GM21381 (cell line): ENCODE results near the gene WEE2.
"Not testable (repeated sequence)": the region's sequence is repeated elsewhere in the genome, so short reads cannot be mapped to it uniquely, and the experiment has no call there.

ENCODE experiments used
- ATAC-seq: cut with Tn5 transposase; IDR thresholded peaks from one replicate; pipeline ENCODE4 v1.9.1; 2021; ENCODE audit warnings: mild to moderate bottlenecking, moderate library complexity; ENCODE audit not compliant: unreplicated experiment

Gene WEE2

GRCh38 chr7:141689072-141689825, 18.9 kb upstream of the WEE2 start:
- ATAC-seq = not testable (repeated sequence)

DNA sequence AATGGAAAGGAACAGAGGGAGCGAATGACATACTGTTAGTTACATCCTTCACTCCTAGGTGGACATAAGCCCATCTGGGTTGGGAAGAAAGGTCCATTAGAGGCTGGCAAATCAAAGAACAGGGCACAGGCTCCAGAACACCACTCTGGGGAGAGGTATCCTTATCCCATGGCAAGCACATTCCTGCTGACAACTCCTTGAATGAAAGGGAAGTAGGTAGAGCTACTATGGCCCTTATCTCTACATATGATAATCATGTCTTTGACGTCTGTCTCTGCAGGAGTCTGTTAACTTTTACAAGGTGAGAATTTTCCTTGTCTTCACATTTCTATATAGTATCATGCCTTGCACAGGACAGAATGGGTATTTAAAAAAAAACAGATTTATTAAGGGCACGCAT, 16.6 kb upstream of the WEE2 start:
- ATAC-seq = no peak

DNA sequence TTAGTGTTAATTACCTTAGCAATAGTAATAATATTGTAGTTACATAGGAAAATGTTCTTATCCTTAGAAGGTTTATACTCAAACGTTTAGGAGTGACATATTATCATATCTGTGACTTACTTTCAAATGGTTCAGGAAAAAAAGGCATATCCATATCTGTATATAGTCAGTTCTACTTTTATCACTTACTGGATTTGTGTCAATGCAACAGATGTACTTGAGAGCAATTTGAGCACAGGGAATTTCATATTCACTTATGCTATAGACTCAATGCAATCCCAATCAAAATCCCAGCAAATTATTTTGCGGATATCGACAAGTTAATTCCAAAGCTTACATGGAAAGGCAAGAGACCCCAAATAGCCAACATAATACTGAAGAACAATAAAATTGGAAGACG, 16.2 kb upstream of the WEE2 start:
- ATAC-seq = no peak

DNA sequence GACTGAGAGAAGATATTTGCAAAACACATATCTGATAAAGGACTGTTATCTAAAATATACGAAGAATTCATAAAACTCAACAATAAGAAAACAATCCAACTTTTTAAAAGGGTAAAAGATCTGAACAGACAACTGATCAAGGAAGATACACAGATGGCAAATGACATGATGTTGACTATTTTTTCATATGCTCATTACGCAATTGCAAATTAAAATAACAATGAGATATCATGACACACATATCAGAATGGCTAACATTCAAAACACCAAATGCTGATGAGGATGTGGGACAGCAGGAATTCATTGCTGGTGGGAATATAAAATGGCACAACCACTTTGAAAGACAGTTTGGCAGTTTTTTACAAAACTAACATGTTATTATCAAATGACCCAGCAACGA, 15.1 kb upstream of the WEE2 start:
- no peak for ATAC-seq

GRCh38 chr7:141695803-141696289, 12.3 kb upstream of the WEE2 start:
- ATAC-seq = no peak

GRCh38 chr7:141696348-141696747, 11.8 kb upstream of the WEE2 start:
- ATAC-seq = no peak

DNA sequence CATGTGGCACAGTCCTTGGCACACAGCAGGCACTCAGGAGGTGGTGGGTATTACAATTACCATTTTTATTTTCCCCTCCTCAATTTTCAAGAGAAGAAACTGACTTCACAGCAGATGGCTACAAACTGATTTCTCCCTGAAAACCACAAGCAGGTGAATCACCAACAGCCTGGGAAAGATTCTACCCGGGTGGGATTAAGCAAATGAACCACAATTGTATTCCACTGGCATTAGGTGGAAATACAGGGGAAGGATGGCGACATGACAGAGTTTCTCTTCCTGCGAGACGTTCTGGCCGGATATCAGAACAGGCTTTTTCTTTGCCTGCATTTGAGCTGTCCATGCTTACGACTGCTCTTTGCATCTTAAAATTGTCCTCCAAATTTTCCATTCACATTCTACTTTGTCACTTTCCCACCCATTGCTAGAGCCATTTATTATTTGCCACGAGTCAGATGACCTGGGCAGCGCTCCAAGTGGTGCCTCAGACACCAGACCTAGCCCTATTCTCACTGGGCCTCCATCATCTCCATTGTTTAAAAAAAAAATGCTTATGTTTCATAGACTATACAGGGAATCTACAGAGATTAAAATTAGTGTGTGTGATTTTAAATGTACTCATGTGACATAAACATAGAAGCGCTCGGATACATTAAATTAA, 10.8 kb upstream of the WEE2 start:
- no peak for ATAC-seq

DNA sequence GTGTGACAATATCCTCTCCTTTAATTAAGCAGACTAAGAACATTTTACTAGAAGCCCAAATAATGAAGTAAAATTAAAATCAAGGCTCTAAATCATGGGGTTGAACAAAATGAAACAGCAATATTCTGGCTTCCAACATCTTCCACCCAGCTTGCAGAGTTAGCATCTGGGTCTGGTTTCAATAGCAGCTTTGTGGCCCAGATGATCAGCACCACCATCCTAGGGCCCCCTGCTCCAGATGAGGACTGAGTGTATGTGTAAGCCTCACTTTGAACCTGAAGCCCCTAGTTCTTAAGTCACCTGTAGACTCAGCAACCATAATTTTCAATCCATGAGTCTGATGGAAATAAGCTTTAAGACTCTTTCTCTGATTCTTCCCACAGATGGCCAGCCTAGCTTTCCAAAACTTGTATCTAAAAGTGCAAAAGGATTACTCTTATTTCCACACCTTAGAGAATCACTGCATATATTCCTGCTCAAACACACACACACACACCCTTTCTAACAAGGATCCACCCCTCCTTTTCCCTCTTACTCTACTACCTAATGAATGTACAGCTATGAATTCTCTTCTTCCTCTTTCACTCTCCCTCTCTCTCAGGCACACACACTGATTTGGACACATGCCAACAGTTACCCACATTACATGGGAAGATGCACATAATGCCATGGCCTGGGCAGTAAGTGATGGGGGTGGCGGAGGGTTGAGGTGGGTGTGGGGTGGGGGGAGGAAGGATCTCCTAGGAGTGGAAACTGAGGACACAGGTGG, 9.7 kb upstream of the WEE2 start:
- ATAC-seq = no peak

DNA sequence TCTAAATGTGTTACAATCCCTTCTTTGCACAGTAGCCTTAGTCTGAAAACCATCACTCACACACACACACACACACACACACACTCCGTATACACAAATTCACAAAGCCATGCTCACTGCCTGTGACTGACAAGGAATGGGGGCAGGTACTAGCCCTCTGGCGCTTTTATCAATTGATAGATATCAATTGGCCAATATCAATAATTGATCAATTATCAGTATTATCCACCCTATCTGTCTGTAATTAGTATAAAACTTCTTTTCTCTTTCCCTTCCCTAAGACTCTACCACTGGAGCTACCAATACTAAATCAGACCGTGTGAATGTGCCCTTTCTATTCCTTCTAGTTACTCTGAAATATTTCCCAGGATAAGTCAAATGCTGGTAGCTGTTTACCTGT, 8.3 kb upstream of the WEE2 start:
- no peak for ATAC-seq

GRCh38 chr7:141700296-141700847, 7.8 kb upstream of the WEE2 start:
- ATAC-seq = no peak

DNA sequence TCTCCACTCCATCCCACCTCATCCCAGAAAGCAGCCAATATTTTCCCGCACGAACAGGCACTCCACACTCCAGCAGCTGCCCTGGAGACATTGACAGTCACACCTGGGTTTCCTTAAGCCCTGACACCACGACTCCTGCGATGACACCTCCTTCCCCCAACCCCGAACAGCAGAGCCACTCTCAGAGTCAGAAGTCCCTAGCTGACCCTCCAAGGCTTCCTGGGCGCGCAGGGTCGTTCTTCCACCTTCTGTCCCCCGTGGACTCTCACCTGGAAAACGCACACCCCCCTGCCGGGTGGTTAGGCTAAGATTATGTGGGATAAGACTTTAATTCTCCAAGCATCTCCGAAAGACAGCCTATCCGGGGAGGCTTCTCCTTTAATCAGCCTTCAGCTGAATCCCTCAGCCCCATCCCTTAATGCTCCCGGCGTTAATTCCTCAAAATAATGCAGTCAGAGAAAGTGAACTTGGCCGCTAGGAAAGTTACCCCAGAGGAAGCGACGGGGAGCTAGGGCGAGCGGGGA, 7.2 kb upstream of the WEE2 start:
- ATAC-seq = no peak

GRCh38 chr7:141701489-141702046, 6.6 kb upstream of the WEE2 start:
- peak; percentile 79 for ATAC-seq

GRCh38 chr7:141702047-141702567, 6.0 kb upstream of the WEE2 start, which contains the start of gene DENND11:
Gene DENND11, minus strand, starts transcription at chr7:141702166. Its CDS starts 13 bp downstream, at chr7:141702153.
- ATAC-seq = peak; percentile 70

DNA sequence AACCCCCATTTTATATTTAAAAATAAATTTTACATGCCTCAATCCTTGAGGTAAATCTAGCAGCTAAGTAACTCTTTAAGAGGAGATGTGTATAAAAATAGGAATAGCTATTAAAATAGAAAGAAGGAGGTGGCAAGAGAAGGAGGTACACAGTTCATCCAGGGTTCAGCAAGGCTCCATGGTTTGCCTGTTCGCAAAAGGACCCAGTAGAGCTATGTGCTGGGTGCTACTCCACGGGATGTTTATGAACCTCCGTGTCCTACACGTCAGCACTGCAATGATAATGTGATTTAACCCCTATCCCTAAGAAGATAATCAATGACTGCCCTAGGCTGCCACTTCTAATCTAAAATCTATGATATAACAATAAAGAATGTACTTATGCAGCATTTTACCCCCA, 5.3 kb upstream of the WEE2 start:
- ATAC-seq = no peak

DNA sequence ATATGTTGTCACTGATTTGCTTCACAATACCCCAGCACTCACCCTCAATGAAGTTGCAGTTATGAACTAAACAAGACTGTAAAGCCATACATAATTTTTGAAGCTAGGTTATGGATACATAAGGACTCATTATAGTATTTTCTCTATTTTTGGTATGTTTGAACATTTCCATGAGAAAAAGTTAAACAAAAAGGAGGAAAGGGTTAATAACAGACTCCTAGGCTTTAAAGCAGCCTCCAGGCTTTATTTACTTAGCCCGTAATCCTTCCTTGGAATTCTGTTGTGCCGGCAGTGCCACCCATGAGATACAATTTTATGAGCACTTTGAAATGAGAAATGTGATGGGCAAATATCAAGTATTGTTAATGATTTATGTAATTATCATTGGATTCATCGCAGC, 4.0 kb upstream of the WEE2 start:
- no peak for ATAC-seq

DNA sequence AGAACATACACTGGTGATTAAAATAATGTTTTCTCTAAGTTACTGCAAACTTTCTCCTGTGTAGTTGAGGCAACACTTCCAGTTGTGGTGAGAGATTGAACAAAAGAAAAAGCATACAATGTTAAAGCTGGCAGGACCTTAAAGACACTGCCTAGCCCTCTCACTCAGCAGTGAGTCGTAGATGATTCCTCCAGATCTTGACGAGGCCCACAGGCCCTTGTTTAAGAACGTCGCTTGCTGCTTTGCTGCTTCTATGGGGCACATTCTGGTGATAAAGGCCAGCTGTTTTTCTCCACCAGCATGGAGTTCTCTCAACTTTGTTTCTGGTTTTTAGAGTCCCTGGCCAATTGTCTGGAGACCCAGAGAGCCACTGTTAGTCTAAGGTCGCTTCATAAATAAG, 3.4 kb upstream of the WEE2 start:
- ATAC-seq = no peak

GRCh38 chr7:141706239-141707064, 1.7 kb upstream of the WEE2 start:
- ATAC-seq = no peak

- no peak for ATAC-seq
Observed at GRCh38 chr7:141709318-141709717, 1.2 kb downstream of the WEE2 start.

DNA sequence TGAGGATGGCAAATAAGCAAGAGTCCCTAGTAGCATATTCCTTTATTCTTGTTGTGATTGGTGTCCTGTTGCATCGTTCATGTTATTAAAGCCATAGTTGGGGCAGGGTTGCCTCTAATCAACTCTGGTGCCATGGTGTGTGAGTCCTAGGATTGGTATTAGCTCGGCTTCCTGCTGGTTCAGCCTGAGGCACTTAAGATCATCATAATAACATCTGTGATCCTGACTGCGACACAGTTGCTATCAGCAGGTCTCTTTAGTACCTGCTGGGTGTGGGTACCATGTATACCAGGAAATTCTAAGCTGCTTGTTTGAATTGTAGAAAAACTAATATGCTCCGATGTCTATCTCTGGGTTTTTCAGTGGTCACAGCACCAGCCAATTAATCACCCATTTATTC, 1.6 kb downstream of the WEE2 start:
- no peak for ATAC-seq

GRCh38 chr7:141710301-141710700, 2.1 kb downstream of the WEE2 start:
- ATAC-seq = no peak
